H1 (cell line): ENCODE results near the gene ABCA2. TPM values are rescaled to one million over a fixed set of nuclear protein-coding genes. Genes with fewer than 3 reads are reported as not detected.

Experiments
- CTCF ChIA-PET: fragments of 300-600 bp; sonication (Branson Sonifier 250); formaldehyde crosslinking; loops from one replicate; lab custom pipeline; 2021; ENCODE audit not compliant: partially characterized antibody; lab: Charles Lee
- POLR2A ChIA-PET: fragments of 300-600 bp; sonication (Branson Sonifier 250); formaldehyde crosslinking; loops from one replicate; lab custom pipeline; 2021; ENCODE audit warnings: inconsistent platforms; ENCODE audit not compliant: partially characterized antibody; lab: Charles Lee
- DNase-seq, 2 experiments: peaks; one replicate each; pipeline versions ENCODE4 v3.0.0 to v3.0.0-alpha.2; 2010 to 2022; ENCODE audit warnings: low spot score in 2 of 2, low read depth in 1 of 2, mixed read lengths in 1 of 2
- FAIRE-seq: peaks from 2 replicates; lab custom pipeline; 2011; peaks lifted over from hg19 to GRCh38; lab: Jason Lieb, UNC
- H2AFZ ChIP-seq: 2 replicates; pipeline ENCODE4 v1.8.1; 2012; ENCODE audit warnings: low read length, inconsistent platforms
- H2AK5ac ChIP-seq: 2 replicates; pipeline ENCODE4 v1.6.1; 2013; ENCODE audit warnings: low read depth, low read length
- H2BK120ac ChIP-seq: replicated peaks from 2 replicates; pipeline ENCODE3; 2013; ENCODE audit warnings: low read depth, low read length, inconsistent platforms
- H2BK12ac ChIP-seq: 2 replicates; pipeline ENCODE4 v1.6.1; 2013; ENCODE audit warnings: low read depth, low read length
- H2BK15ac ChIP-seq: 2 replicates; pipeline ENCODE4 v1.6.1; 2013; ENCODE audit warnings: low read length
- H2BK20ac ChIP-seq: 2 replicates; pipeline ENCODE4 v1.6.1; 2013; ENCODE audit warnings: low read length
- H2BK5ac ChIP-seq: 2 replicates; pipeline ENCODE4 v1.6.1; 2013; ENCODE audit warnings: low read depth, low read length
- H3K14ac ChIP-seq: 2 replicates; pipeline ENCODE4 v1.6.1; 2013; ENCODE audit warnings: inconsistent platforms; ENCODE audit not compliant: insufficient read length
- H3K18ac ChIP-seq: 2 replicates; pipeline ENCODE4 v1.6.1; 2013; ENCODE audit warnings: low read length; ENCODE audit errors: extremely low read depth
- H3K23ac ChIP-seq: 2 replicates; pipeline ENCODE4 v1.6.1; 2013; ENCODE audit warnings: inconsistent platforms; ENCODE audit not compliant: insufficient read length
- H3K23me2 ChIP-seq: 2 replicates; pipeline ENCODE4 v1.6.1; 2013; ENCODE audit warnings: low read depth, low read length
- H3K27ac ChIP-seq: 2 replicates; pipeline ENCODE4 v1.6.1; 2011; ENCODE audit warnings: low read depth, low read length, inconsistent platforms
- H3K27me3 ChIP-seq, 4 experiments: replicated peaks in 1 of 4; 1 replicate in 1 of 4; 2 replicates in 3 of 4; pipeline versions ENCODE4 v1.6.1 to v1.8.1; 2011 to 2013; ENCODE audit warnings: low read length in 3 of 4, mild to moderate bottlenecking in 3 of 4, inconsistent platforms in 2 of 4, mixed read lengths in 2 of 4, moderate library complexity in 1 of 4; ENCODE audit not compliant: control insufficient read depth in 3 of 4, insufficient read depth in 3 of 4; ENCODE audit errors: extremely low read depth in 1 of 4
- H3K36me3 ChIP-seq, 4 experiments: 2 replicates each; pipeline versions ENCODE4 v1.6.1 to v1.8.1; 2011 to 2013; ENCODE audit warnings: mild to moderate bottlenecking in 4 of 4, low read length in 3 of 4, moderate library complexity in 2 of 4, control low read depth in 1 of 4, inconsistent platforms in 1 of 4; ENCODE audit not compliant: insufficient read depth in 4 of 4, control insufficient read depth in 2 of 4
- H3K4ac ChIP-seq: replicated peaks from 2 replicates; pipeline ENCODE3; 2013; ENCODE audit warnings: low read length, low read depth, mixed read lengths, inconsistent platforms; ENCODE audit not compliant: insufficient read length
- H3K4me1 ChIP-seq, 4 experiments: replicated peaks in 1 of 4; 1 replicate in 1 of 4; 2 replicates in 3 of 4; pipeline versions ENCODE4 v1.6.1 to v1.8.1; 2011 to 2013; ENCODE audit warnings: low read length in 3 of 4, inconsistent platforms in 2 of 4, mixed read lengths in 1 of 4; ENCODE audit not compliant: insufficient read depth in 4 of 4, control insufficient read depth in 3 of 4
- H3K4me2 ChIP-seq, 2 experiments: 2 replicates each; pipeline versions ENCODE4 v1.6.1 to v1.8.1; 2011 to 2013; ENCODE audit warnings: low read depth in 2 of 2, low read length in 2 of 2, control low read depth in 1 of 2, inconsistent platforms in 1 of 2, mild to moderate bottlenecking in 1 of 2; ENCODE audit not compliant: insufficient read depth in 1 of 2
- H3K4me3 ChIP-seq, 4 experiments: fragments of 200-600, 300-600 bp in 1 of 4; sonication (generic), shearing (Covaris generic), sonication (Bioruptor Twin) in 1 of 4; 2 replicates each; pipeline versions ENCODE4 v1.5.1 to v1.8.1; 2011 to 2016; ENCODE audit warnings: low read length in 4 of 4, low read depth in 3 of 4, control low read depth in 2 of 4, inconsistent platforms in 2 of 4, mild to moderate bottlenecking in 2 of 4, mixed read lengths in 1 of 4, moderate library complexity in 1 of 4; ENCODE audit not compliant: insufficient read depth in 2 of 4; ENCODE audit errors: extremely low read depth in 1 of 4
- H3K56ac ChIP-seq: replicated peaks from 2 replicates; pipeline ENCODE3; 2013; ENCODE audit warnings: low read depth, mild to moderate bottlenecking, mixed read lengths, low read length, inconsistent platforms; ENCODE audit not compliant: insufficient read length
- H3K79me1 ChIP-seq: 2 replicates; pipeline ENCODE4 v1.6.1; 2013; ENCODE audit warnings: low read depth, low read length, control low read depth
- H3K79me2 ChIP-seq, 2 experiments: 2 replicates each; pipeline versions ENCODE4 v1.6.1 to v1.8.1; 2012 to 2013; ENCODE audit warnings: low read length in 2 of 2, mild to moderate bottlenecking in 2 of 2, inconsistent platforms in 1 of 2; ENCODE audit not compliant: insufficient read depth in 2 of 2, control insufficient read depth in 1 of 2
- H3K9ac ChIP-seq, 4 experiments: replicated peaks in 1 of 4; 1 replicate in 1 of 4; 2 replicates in 3 of 4; pipeline versions ENCODE4 v1.6.1 to v1.8.1; 2011 to 2013; ENCODE audit warnings: low read depth in 3 of 4, low read length in 3 of 4, control low read depth in 2 of 4, mild to moderate bottlenecking in 2 of 4, moderate library complexity in 2 of 4, inconsistent platforms in 1 of 4; ENCODE audit errors: extremely low read depth in 1 of 4
- H3K9me3 ChIP-seq, 2 experiments: 2 replicates each; pipeline versions ENCODE4 v1.6.1 to v1.8.1; 2012 to 2013; ENCODE audit warnings: mild to moderate bottlenecking in 2 of 2, moderate library complexity in 2 of 2, control low read depth in 1 of 2, inconsistent platforms in 1 of 2, low read depth in 1 of 2, low read length in 1 of 2, mixed read lengths in 1 of 2; ENCODE audit not compliant: insufficient read depth in 2 of 2
- H4K20me1 ChIP-seq, 2 experiments: replicated peaks in 1 of 2; 2 replicates each; pipeline versions ENCODE3 to v1.8.1; 2011 to 2013; ENCODE audit warnings: inconsistent platforms in 2 of 2, low read length in 2 of 2, mild to moderate bottlenecking in 1 of 2; ENCODE audit not compliant: insufficient read depth in 2 of 2, control insufficient read depth in 1 of 2
- H4K5ac ChIP-seq: 2 replicates; pipeline ENCODE4 v1.6.1; 2013; ENCODE audit warnings: low read length, low read depth, mixed read lengths, inconsistent platforms; ENCODE audit not compliant: insufficient read length
- H4K8ac ChIP-seq: 2 replicates; pipeline ENCODE4 v1.8.0; 2013; ENCODE audit warnings: mild to moderate bottlenecking, moderate library complexity, low read length, inconsistent platforms; ENCODE audit not compliant: insufficient read depth; ENCODE audit errors: extremely low read depth
- H4K91ac ChIP-seq: replicated peaks from 2 replicates; pipeline ENCODE3; 2013; ENCODE audit warnings: low read length, mixed read lengths, inconsistent platforms; ENCODE audit not compliant: insufficient read length
- ATF3 ChIP-seq: IDR thresholded peaks from 2 replicates; pipeline ENCODE4 v1.6.1; 2011; ENCODE audit warnings: low read depth, mild to moderate bottlenecking, low read length; ENCODE audit not compliant: insufficient read depth
- CREB1 ChIP-seq: IDR thresholded peaks from 2 replicates; pipeline ENCODE4 v1.6.1; 2012; ENCODE audit warnings: inconsistent platforms
- CTCF ChIP-seq, 3 experiments: IDR thresholded peaks; 1 replicate in 2 of 3; 2 replicates in 1 of 3; pipeline versions ENCODE4 v1.5.1 to v1.6.1; 2011; ENCODE audit warnings: low read length in 3 of 3, mild to moderate bottlenecking in 3 of 3, inconsistent platforms in 2 of 3, low read depth in 1 of 3, moderate library complexity in 1 of 3; ENCODE audit not compliant: insufficient read depth in 1 of 3; ENCODE audit errors: control extremely low read depth in 1 of 3
- RNF2 ChIP-seq: fragments of 200-900, 300-1000 bp; sonication (generic); IDR thresholded peaks from 2 replicates; pipeline ENCODE4 v1.7.1; 2016; ENCODE audit warnings: borderline replicate concordance, low read depth, mild to moderate bottlenecking, antibody characterized with exemption, low read length; ENCODE audit not compliant: poor library complexity, severe bottlenecking; ENCODE audit errors: missing control alignments
- SIN3A ChIP-seq, 2 experiments: IDR thresholded peaks in 1 of 2; conservative IDR thresholded peaks in 1 of 2; 2 replicates each; pipeline ENCODE4 v1.6.1; 2011 to 2012; ENCODE audit warnings: low read length in 2 of 2, improper control_type of control experiment in 1 of 2, low read depth in 1 of 2, mild to moderate bottlenecking in 1 of 2
- TAF1 ChIP-seq: IDR thresholded peaks from 2 replicates; pipeline ENCODE4 v1.6.1; 2011; ENCODE audit warnings: mild to moderate bottlenecking, low read depth, low read length
- TBP ChIP-seq: IDR thresholded peaks from 2 replicates; pipeline ENCODE4 v1.6.1; 2011; ENCODE audit warnings: low read depth, low read length, improper control_type of control experiment
- TEAD4 ChIP-seq: IDR thresholded peaks from 2 replicates; pipeline ENCODE4 v1.6.1; 2012; ENCODE audit warnings: low read depth, low read length, inconsistent platforms, mixed read lengths
- WGBS, 2 experiments: shearing (Covaris generic) in 1 of 2; methylation state at CpG; one replicate each; pipeline versions ENCODE4 v1.1.6 to v1.1.7; 2013 to 2015; ENCODE audit warnings: low lambda C conversion rate in 2 of 2, mixed read lengths in 2 of 2, inconsistent platforms in 1 of 2, low coverage in 1 of 2, missing lambda C conversion rate in 1 of 2; ENCODE audit not compliant: insufficient replicate concordance in 2 of 2, insufficient coverage in 1 of 2, insufficient read length in 1 of 2; ENCODE audit errors: extremely low coverage in 1 of 2, missing lambda C conversion rate in 1 of 2; 5-methylcytosine and 5-hydroxymethylcytosine counted together
- polyA plus RNA-seq, 7 experiments: library from polyadenylated mRNA; depleted of rRNA in 3 of 7; stranded (reverse) in 5 of 7; unstranded in 2 of 7; fragments of >200 nt in 5 of 7; fragments of 200-250 nt in 2 of 7; gene quantifications; 1 replicate in 5 of 7; 2 replicates in 1 of 7; 4 replicates in 1 of 7; pipeline versions ENCODE4 v1.2.1 to v1.2.3, GENCODE V29; 2011 to 2013; ENCODE audit warnings: missing spikeins in 2 of 7, mixed read lengths in 2 of 7
- total RNA-seq: library from RNA; stranded (reverse); fragmentation: NEBNext Ultra II Directional; extraction: Animal tissue kit (Norgen Biotek cat#: 25700); gene quantifications from 2 replicates; pipeline ENCODE4 v1.2.1, GENCODE V29; 2021

The ABCA2 gene
- total and polyA plus RNA-seq, 2 of the 8 experiments (the other 6 are each of a cell fraction or from before 2014, with no cell fraction given): 12.5 to 14.3 TPM

DNA sequence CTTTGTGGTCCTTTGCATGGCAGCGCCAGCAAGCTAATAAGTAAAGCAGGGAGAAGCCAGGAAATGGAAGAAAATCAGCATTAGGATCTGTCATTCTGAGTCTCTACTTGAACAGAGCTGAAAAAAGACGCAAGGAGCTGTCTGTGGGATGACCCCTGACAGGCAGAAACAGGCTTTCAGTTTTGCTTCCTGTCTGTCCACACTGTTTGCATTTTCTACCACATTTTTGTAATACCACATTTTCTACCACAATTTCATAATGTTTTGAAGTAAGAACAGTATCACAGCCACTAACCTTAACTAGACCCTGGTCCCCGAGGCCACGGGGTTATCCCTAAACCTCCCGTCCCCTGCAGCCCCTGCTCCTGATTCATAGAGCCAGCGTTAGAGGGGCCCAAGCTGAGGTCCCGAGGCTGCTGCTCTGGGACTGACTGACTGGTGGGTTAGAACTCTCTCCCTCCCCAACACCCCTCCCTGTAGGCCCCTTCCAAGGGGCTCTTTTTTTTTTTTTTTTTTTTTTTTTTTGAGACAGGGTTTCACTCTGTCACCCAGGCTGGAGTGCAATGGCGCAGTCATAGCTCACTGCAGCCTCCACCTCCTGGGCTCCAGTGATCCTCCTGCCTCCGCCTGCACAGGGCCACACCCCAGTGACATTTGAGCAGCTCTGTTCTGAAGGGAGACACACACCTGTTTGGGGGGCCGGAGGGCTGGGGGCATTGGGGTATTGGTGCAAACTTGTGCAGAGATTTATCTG lies 27.7 kb downstream of the ABCA2 start:
- H2BK5ac ChIP-seq: no peak overlapping the region
- no peaks in the 10 kb centered on the region for H3K36me3 ChIP-seq
- H3K4me3 ChIP-seq: no peak overlapping the region
- H3K79me2 ChIP-seq: no peaks in the 10 kb centered on the region
- no peak for FAIRE-seq
- H3K18ac ChIP-seq: no peak overlapping the region
- no peak overlapping the region for H3K9ac ChIP-seq
- no peak overlapping the region for H4K8ac ChIP-seq
- DNase-seq: no peak
- H3K27me3 ChIP-seq: no peaks in the 10 kb centered on the region; a peak in 1 of 7 replicates
- H3K4me1 ChIP-seq: peaks cover 0 to 16% (median 8%) of the 10 kb centered on the region in 4 experiments; a peak in 6 of 7 replicates
- no peak overlapping the region for H2BK20ac ChIP-seq
- H2AK5ac ChIP-seq: no peak overlapping the region
- no peak overlapping the region for H3K4ac ChIP-seq
- H4K20me1 ChIP-seq: no peaks in the 10 kb centered on the region
- H3K56ac ChIP-seq: no peak overlapping the region
- H2BK12ac ChIP-seq: no peak overlapping the region
- no peak overlapping the region for H2BK120ac ChIP-seq
- ChIA-PET CTCF (interaction anchor here (0.5 to 2.2 kb wide), 7 partner anchors 24 to 222 kb away, joined by 3 to 10 read pairs (median 8); no protein-coding TSS in a partner anchor), POLR2A (no interaction called here)
- 84% methylated on average over 9 of the region's 10 CpGs; no CpG with 5 or more reads in 1 of the 2 experiments for WGBS, 2 experiments
- no peaks in the 10 kb centered on the region for H3K79me1 ChIP-seq
- H3K27ac ChIP-seq: no peak overlapping the region
- H3K23ac ChIP-seq: no peak overlapping the region
- peaks cover 0 to 2% of the 10 kb centered on the region in 2 experiments; a peak in 1 of 4 replicates for H3K9me3 ChIP-seq
- H4K91ac ChIP-seq: no peak overlapping the region
- H4K5ac ChIP-seq: no peak overlapping the region
- H3K23me2 ChIP-seq: peaks cover 11% of the 10 kb centered on the region; the same call in 1 of the 2 replicates
- no peak overlapping the region for H2BK15ac ChIP-seq
- no peak overlapping the region for H3K4me2 ChIP-seq
- H2AFZ ChIP-seq: no peak overlapping the region
- H3K14ac ChIP-seq: no peak overlapping the region
- TF ChIP-seq ATF3: no peak
- TF ChIP-seq RNF2: no peak
- TF ChIP-seq TAF1: no peak
- no peak for TF ChIP-seq TEAD4
- TF ChIP-seq TBP: no peak
- TF ChIP-seq SIN3A (conservative IDR thresholded peaks at IDR 0.05 in 1 of 2, IDR thresholded peaks at IDR 0.05 in 1 of 2; ENCODE audit: low read depth in 1 of 2, low read length in 2 of 2): no peak
- no peak for TF ChIP-seq CTCF (IDR thresholded peaks at IDR 0.05; ENCODE audit: control extremely low read depth in 1 of 3, insufficient read depth in 1 of 3, low read depth in 1 of 3, low read length in 3 of 3)
- TF ChIP-seq CREB1: no peak
